HG02588 (cell line): ENCODE measurements around the gene EDEM3.
A peak's percentile ranks its signal among the peaks of the same experiment; 100 is the strongest.
"Not testable (repeated sequence)": the region's sequence is repeated elsewhere in the genome, so short reads cannot be mapped to it uniquely, and the experiment has no call there.

ENCODE experiments used
- ATAC-seq: cut with Tn5 transposase; IDR thresholded peaks from one replicate; pipeline ENCODE4 v1.9.1; 2021; ENCODE audit warnings: mild to moderate bottlenecking, moderate library complexity; ENCODE audit not compliant: unreplicated experiment

EDEM3 gene

GRCh38 chr1:184739796-184740195 lies 14.9 kb downstream of the EDEM3 start:
- ATAC-seq, result no peak

GRCh38 chr1:184739070-184739469 lies 15.6 kb downstream of the EDEM3 start:
- ATAC-seq, result no peak

DNA sequence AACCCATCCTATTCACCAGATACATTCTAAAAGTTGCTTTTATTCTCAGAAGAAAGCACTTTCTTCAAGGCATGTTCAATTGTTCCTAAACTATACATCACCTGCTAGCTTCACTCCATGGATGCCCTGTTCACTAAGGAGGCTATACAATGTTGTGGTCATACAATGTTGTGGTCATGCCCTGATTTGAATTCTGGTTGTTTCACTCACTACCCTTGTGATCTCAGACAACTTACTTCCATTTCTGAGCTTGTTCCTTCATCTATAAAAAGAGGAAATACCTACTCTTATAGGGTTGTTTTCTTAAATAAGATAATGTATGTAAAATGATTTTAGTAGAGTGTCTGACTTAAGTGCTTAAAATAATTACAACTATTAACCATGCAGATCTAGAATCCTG lies 19.7 kb downstream of the EDEM3 start:
- peak; percentile 66 for ATAC-seq

GRCh38 chr1:184724843-184725242 lies 29.8 kb downstream of the EDEM3 start:
- no peak for ATAC-seq

DNA sequence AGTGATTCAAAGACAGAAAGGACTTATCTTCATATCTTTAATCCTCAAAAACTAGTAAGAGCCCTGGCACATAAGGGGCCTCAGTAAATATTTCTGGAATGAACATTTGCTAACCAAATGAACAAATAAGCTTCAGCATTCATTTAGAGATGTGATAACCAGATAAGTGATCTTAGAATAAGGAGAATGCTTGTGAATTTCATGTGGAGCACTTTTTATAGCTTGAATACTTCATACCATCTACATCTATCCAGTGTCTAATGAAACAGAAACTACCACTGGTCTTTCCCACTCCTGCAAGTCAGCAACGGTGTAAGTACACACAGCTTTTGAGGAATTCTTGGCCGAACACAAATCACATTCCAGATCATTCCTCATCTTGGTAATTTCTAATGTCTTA lies 38.5 kb downstream of the EDEM3 start:
- no peak for ATAC-seq

DNA sequence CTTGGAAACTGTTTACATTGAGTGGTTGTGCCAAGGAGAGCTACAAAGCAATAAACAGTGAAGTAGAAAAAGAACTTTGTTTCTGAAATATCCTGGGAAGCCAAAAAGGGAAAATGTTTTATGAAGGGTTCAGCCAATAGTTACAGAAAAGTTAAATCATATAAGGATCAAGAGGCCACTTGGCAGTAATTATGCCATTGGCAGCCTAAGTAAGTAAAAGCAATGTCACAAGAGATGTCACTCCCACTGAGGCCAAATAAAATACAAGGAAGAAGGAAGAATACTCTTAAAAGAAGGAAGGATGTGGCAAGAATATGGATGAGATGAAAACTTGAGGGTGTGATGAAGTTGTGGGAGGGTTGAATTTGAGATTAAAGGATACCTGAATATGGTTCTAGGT lies 45.2 kb downstream of the EDEM3 start:
- no peak for ATAC-seq

DNA sequence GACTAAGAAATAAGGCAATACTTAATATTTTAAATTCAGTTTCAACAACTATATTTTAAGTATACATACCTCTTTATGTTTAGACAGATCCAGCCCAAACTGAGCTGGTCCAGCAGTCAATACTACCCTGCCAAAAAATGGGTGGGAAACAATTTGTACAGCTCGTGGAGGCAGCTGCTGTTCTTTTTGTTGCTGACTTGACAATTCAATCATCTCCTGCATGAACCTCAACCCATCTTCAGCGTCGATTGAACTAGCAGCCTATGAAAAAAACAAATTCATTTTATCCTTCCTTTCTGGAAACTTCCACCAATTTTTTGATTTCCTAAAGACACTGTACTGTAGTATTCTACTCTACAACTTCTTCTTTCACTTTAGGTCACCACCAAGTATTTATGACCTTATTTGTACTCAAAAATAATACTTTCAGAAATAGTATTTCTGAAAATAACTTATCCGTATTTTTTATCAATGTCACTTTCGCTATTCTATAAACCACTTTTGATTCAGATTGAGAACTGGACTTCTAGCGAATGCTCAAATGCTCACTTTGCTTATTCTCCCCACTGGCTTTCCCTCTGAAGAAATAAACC lies 46.5 kb downstream of the EDEM3 start:
- no peak for ATAC-seq

DNA sequence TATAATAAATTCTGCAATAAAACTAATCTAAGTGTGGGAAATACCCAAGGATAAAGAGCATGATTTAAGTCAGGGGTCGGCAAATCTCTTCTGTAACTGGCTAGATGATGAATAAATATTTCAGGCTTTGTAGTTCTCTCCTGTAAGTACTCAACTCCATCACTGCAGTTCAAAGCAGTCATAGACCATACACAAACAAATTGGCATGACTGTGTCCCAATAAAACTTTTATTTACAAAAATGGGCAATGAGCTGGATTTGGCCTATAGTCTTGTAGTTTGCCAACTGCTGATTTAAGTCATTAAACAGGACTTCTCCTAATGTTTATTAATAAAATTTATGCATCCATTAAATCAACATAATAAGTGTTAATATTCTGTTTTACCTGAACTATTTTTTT lies 49.4 kb downstream of the EDEM3 start:
- no peak for ATAC-seq

DNA sequence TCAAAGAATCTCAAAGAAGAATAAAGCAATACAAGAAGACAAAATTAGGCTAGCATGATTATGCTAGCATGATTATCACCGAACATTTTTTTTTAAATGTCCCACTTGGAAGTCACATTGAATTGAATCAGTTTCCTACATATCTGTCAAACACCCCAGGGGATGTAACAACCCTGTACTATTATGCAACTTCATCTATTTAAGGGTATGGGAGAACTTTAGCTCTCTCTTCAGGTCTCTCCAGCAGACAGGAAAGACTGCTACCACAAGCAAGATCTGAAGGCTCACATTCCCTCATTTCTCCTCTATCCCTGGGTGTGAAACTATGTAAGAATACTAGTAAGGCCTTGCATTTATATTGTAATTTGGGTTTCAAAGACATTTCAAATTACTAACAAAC lies 52.8 kb downstream of the EDEM3 start:
- no peak for ATAC-seq

- no peak for ATAC-seq
Observed at GRCh38 chr1:184698969-184699368, 55.7 kb downstream of the EDEM3 start.

GRCh38 chr1:184698016-184698415 lies 56.6 kb downstream of the EDEM3 start:
- no peak for ATAC-seq

DNA sequence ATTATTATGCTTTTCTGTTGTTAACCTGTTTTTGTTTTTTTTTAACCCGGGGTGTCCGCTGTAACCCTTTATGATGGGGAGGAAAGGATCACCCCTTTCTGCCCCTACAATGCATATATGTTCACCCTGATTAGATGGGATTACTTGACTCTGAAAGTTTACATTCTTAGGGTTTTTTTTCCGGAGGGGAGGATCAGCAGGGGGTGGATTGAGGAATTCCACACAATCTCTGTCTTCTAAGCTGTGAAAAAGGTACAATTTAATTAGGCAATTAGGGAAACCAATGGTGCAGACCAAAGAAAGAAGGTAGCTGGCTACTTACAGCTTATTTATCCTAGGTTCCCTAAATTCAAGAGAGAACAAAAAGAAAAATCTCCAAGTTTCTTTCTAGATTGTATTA lies 58.3 kb downstream of the EDEM3 start:
- ATAC-seq, result no peak

DNA sequence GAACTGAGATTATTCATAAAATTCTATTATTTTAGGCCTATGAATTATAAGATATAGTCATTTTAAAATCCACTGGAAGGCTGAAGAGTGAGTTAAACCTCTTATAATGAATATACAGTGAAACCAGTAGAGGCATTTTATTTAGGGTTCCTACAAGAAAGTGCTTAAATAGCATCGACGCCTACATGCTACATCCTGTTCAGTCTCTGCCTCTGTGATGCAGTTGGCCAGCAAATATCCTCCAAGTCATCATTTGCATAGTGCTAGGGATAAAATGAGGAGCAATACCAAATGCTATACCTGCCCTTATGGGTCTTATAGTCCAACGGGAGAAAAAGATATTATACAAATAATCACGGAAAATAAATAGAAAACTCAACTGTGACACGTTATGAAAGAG lies 59.6 kb downstream of the EDEM3 start:
- no peak for ATAC-seq

DNA sequence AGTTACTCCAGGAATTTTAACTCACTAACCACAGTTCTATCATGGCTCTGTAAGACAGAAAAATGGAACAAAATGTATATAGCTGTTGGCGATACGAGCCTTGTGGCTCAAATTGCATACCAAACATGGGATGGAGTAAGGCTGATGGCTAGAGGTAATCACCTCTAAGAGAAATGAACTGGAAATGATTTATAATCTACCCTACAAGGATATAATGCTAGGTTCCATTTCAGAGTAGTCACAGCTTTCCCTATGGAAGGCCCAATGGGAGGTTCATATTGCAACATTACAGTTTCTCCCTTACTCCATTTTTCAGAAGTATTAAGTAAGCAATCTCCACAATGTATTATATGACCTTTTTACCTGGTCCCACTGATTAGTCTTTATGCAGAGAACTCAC lies 61.6 kb downstream of the EDEM3 start:
- ATAC-seq, result no peak

DNA sequence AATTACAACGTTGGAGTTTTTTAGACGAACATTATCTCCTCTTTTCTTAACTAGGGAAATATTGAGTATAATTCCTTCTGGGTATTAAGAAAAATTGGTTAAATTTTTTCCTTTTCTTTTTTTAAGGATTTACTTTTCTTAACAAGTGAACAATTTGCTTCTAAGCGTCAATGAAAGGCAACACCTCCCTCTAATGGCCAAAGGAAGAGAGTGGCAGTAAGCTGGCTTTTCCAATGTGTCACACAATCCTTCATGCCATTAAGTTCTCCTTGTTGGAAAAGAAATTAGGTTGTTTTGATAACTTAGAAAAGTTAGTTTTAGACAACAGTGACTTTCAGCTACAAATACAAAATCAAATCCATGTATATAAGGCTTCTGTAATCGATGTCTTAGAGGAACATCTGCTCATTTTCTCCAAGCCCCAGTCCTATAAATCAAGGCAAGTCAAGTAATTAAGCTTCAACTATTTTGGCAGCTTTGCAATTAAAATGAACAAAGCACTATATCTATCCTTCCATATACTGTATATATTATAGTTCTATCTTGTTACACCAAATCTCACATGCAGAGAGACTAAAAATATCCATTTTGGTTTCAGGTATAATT lies 62.8 kb downstream of the EDEM3 start:
- no peak for ATAC-seq

- no peak for ATAC-seq
Observed at GRCh38 chr1:184686540-184686939, 68.1 kb downstream of the EDEM3 start.

GRCh38 chr1:184685116-184685515 lies 69.5 kb downstream of the EDEM3 start:
- ATAC-seq, result peak; percentile 68

- no peak for ATAC-seq
Observed at GRCh38 chr1:184684285-184685074, 70.2 kb downstream of the EDEM3 start.

DNA sequence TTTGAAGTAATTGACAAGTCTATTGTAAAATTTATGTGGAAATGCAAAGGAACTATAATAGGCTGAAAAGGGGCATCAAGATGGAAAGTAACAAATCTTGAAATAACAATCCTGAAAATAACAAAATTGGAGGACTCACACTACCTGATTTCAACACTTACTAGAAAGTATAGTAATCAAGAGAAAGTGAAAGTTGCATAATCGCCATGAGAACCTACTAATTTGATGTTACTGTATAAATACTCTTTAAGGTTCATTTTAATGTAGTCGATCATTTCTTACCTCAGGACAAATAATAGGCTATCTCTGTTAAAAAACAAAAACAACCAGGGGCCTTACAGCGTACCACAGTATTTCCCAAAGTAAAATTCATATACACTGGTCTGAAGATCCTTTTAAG lies 71.7 kb downstream of the EDEM3 start:
- ATAC-seq, result no peak

GRCh38 chr1:184680611-184681225 lies 73.9 kb downstream of the EDEM3 start:
- ATAC-seq, result not testable (repeated sequence)

GRCh38 chr1:184679472-184679871 lies 75.2 kb downstream of the EDEM3 start:
- not testable (repeated sequence) for ATAC-seq

GRCh38 chr1:184677344-184677743 lies 77.3 kb downstream of the EDEM3 start:
- no peak for ATAC-seq
